ENCODE data around the gene FBN2.
"Not testable (repeated sequence)": the region's sequence is repeated elsewhere in the genome, so short reads cannot be mapped to it uniquely, and the experiment has no call there.

FBN2 gene

GRCh38 chr5:128412145-128412930 lies 125.7 kb downstream of the FBN2 start:
- no peak for DNase-seq

- DNase-seq, result peak; percentile 40
Measured at GRCh38 chr5:128409166-128409800, 128.8 kb downstream of the FBN2 start.

GRCh38 chr5:128408622-128409021 lies 129.4 kb downstream of the FBN2 start:
- peak; percentile 27 for DNase-seq

DNA sequence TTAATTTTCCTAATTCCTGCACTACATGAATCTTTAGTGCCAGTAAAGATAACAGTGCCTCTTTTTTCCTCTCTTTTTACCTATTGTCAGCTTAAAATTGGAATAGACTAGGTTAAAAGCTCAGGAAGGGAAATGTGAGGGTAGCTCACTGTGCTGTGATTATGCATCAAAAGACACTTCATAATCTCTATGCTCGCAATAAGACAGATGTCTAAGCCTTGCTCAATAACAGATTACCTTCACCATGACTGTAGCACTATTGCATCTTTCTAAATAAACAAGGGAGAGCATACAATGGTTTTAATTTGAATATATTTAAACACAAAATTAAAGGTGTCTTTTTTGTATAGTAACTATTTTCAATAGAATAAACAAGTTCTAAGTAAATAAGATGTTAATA lies 130.1 kb downstream of the FBN2 start:
- no peak for DNase-seq

GRCh38 chr5:128406803-128407202 lies 131.2 kb downstream of the FBN2 start:
- DNase-seq, result no peak

- DNase-seq, result no peak
Measured at GRCh38 chr5:128405159-128405558, 132.9 kb downstream of the FBN2 start.

DNA sequence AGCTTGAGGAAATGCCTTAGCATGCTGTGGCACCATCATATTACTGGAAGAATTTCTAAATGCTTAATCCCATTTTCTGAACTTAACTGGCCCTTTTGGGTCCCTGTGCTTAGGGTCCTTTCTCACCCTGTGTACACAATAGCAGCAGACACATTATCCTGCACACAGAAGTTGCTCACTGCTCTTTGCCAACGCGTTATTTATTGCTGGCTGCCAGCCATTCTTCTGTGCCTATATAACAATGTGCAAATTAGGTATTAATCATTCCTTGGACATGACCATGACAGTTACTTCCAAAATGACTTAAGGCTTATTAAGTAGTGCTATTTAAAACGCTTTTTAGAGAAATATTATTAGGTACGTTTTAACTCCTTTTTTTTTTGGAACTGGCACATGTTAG lies 134.7 kb downstream of the FBN2 start:
- no peak for DNase-seq

DNA sequence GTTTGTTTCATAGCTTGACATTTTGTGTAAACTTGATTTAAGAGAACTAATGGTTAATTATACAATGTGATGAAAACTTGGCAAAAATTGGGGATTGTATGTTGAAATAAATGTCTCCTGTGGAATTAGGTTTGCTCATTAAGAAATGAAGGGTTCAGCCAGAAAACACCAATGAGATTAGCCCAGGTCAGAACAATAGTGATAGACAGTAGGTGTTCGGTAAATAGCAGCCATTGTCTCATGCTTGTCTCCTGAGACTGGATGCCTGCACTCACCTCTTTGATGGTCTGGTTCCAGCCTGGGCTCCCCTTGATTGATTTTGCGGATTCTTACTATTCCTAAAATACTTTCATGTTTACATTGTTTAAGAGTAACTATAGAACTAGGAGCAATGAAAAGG lies 135.5 kb downstream of the FBN2 start:
- DNase-seq, result no peak

DNA sequence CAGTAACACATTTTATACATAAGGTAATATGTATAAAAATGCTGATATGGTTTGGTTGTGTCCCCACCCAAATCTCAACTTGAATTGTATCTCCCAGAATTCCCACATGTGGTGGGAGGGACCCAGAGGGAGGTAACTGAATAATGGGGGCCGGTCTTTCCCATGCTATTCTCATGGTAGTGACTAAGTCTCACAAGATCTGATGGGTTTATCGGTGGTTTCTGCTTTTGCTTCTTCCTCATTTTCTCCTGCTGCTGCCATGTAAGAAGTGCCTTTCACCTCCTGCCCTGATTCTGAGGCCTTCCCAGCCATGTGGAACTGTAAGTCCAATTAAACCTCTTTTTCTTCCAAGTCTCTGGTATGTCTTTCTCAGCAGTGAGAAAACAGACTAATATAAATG lies 137.3 kb downstream of the FBN2 start:
- DNase-seq, result not testable (repeated sequence)

- no peak for DNase-seq
Measured at GRCh38 chr5:128399111-128399510, 138.9 kb downstream of the FBN2 start.

DNA sequence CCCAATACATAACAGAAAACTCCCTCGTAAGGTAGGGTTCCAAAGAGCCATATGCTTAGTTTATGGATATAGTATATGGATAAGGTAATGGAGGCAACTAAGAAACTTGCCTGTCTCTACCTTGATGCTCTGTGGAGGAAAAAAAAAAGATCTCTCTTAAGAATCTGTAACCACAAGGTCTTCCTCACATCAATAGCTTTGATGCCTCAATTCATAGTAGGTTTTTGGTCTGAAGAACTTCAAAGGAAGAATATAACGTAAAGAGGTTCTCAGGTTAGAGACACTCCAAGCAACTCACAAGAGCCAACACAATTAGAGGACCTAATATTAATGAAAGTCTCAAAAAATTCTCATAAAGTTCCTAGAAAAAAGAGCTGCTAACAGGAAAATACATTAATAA lies 140.2 kb downstream of the FBN2 start:
- DNase-seq, result no peak

DNA sequence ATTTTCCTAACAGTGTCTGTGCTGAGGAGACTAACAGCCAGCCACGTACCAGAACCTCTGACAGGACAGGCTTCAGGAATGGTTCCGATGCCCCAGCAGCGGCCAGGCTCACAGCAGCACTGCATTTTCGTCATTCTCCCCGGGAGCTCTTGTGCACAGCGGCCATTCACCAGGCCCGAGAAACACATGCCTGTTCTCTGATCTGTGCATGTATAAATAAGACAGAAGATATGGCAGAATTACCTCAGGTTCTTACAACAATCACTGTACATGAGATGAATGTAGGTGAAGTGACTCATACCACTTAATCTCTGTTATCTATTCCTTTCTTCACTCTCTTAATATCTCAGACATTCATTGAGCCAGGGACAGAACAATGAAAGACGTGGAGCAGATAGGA lies 143.0 kb downstream of the FBN2 start:
- no peak for DNase-seq

DNA sequence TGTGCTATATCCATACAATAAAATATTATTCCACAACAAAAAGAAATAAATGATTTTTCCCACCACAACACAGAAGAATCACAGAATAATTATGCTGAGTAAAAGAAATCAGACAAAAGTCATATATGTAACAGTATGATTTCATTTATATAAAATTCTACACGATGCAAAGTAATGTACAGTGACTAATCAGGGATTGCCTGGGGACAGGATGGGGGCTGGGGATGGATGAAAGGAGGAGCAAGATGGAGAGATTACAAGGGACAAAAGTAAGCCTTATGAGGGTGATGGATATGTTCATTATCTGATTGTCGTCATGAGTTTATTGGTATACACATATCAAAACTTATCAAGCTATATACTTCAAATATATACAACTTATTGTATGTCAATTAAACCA lies 154.0 kb downstream of the FBN2 start:
- peak; percentile 6 for DNase-seq

DNA sequence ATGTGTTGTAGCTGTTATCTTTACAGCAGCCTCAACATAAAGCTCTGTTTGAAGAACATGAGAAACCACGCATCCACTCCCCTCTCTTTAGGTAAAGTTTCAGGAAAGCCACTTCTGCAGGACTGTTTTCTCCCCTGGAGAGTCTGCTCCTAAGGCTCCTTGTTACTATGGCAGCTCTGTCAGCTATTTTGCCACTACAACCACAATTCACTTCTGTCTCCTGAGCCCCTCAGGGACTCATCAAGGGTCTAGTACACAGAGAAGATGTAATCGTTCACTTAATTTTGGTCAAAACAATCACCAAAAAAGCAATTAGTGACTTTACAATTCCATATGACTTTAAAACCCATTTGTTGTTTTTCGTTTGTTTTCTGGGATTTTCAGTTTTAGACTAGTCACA lies 157.7 kb downstream of the FBN2 start:
- DNase-seq, result no peak

- peak; percentile 34 for DNase-seq
Measured at GRCh38 chr5:128378632-128379031, 159.4 kb downstream of the FBN2 start.

GRCh38 chr5:128378196-128378595 lies 159.8 kb downstream of the FBN2 start:
- DNase-seq, result peak; percentile 58

- DNase-seq, result peak; percentile 12
Measured at GRCh38 chr5:128376577-128376976, 161.5 kb downstream of the FBN2 start.

- DNase-seq, result no peak
Measured at GRCh38 chr5:128366147-128366546, 171.9 kb downstream of the FBN2 start.

DNA sequence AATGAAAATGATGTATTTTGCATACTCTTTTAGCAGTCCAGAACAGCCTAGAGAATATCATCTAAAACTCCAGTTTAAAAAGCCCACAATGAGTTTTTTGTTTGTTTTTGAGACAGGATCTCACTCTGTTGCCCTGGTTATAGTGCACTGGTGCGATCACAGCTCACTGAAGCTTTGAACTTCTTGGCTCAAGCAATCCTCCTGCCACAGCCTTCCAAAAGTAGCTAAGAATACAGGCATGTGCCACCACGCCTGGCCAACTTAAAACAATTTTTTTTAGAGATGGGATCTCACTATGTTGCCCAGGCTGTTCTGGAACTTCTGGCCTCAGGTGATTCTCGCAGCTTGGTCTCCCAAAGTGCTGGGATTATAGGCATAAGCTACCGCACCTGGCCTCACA lies 175.7 kb downstream of the FBN2 start:
- no peak for DNase-seq

- DNase-seq, result peak; percentile 65
Measured at GRCh38 chr5:128358826-128359225, 179.2 kb downstream of the FBN2 start.

GRCh38 chr5:128357226-128357625 lies 180.8 kb downstream of the FBN2 start:
- DNase-seq, result no peak

GRCh38 chr5:128355961-128356360 lies 182.1 kb downstream of the FBN2 start:
- DNase-seq, result no peak

GRCh38 chr5:128353441-128354107 lies 184.5 kb downstream of the FBN2 start:
- DNase-seq, result no peak

DNA sequence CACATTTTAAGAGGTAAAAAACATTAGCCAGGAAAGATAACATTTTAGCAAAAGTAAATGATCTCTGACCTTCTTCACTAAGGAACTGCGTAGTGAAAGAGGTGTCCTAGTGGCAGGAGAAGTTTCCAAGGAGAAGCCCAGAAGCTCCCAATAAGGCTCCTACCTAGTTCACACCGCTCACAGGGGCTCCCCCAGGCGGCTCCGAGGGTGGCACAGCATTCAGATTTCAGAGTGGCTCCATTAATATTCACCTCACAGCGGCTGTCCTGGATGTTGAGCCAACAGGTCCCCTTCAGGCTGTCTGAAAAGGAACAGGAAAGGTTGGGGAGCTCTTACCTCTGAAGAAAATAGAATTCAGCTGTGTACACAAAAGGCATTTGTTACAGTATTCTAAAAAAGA lies 187.3 kb downstream of the FBN2 start:
- DNase-seq, result no peak
